ENCODE results near the gene PPP4R2.

DNA sequence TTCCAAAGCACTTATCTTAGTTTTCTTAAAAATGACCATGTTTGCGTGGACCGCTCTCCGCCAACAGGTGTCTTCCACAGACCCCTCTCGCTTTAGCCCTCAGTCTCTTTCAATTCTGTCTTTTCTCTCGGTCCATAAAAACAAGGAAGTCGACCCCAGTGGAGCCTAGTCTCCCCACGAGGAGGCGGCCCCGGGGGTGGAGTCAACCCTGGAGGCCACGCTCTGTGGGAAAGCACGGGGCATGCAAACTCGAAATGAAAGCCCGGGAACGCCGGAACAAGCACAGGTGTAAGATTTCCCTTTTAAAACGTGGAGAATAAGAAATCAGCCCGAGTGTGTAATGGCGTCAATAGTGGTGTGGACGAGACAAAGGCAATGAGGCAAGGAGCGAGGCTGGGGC is 113.9 kb downstream of the PPP4R2 start:
- TF ChIP-seq, protein P1, sequence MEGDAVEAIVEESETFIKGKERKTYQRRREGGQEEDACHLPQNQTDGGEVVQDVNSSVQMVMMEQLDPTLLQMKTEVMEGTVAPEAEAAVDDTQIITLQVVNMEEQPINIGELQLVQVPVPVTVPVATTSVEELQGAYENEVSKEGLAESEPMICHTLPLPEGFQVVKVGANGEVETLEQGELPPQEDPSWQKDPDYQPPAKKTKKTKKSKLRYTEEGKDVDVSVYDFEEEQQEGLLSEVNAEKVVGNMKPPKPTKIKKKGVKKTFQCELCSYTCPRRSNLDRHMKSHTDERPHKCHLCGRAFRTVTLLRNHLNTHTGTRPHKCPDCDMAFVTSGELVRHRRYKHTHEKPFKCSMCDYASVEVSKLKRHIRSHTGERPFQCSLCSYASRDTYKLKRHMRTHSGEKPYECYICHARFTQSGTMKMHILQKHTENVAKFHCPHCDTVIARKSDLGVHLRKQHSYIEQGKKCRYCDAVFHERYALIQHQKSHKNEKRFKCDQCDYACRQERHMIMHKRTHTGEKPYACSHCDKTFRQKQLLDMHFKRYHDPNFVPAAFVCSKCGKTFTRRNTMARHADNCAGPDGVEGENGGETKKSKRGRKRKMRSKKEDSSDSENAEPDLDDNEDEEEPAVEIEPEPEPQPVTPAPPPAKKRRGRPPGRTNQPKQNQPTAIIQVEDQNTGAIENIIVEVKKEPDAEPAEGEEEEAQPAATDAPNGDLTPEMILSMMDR (IDR thresholded peaks at IDR 0.05), result no peak
- TF ChIP-seq POLR2A (IDR thresholded peaks at IDR 0.05) (no peak), EP300 (IDR thresholded peaks at IDR 0.05) (no peak)

Measured in tibial nerve (tissue), 4 donors.